Stimulated activated CD8-positive, alpha-beta memory T cell treated with anti-CD3 and anti-CD28 coated beads, Interleukin-15, amount 100 ng/mL, for 24 hours (primary cell): ENCODE results near the gene MCM3AP.

Source experiments
- DNase-seq: peaks from one replicate; pipeline ENCODE4 v3.0.0-alpha.2; 2020; ENCODE audit warnings: low read depth

Gene MCM3AP

DNA sequence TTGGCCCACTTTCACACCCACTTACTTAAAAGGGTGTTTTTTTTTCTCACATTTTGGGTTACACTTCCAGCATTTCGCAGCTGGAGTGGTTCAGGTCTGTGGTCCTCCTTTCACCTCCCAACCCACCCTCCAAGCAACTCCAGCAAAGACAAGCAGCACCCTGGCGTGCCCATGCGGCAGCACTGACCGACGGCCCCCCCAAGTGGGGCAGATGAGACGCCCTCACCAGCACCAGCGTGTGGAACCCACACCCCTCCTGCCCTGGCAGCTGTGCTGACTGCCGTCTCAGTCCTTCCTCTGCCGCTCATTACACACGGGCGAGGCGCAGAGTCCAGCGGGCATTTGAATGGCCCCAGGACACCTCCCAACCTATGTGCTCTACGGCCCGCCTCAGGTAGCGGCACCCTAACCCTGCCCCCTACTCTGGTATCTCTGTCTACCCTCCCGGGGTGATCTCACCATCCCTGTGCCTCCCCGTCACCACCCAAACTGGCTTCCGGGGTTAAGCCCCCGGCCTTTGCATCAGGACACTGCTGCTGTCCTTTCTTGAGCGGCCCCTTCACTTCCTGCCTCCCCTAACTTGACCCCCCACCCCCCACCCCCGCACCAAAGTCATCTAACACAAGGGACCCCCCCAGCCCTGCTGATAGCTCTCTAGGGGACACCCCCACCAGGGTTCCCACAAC is 67.8 kb downstream of the MCM3AP start:
- DNase-seq: no peak

DNA sequence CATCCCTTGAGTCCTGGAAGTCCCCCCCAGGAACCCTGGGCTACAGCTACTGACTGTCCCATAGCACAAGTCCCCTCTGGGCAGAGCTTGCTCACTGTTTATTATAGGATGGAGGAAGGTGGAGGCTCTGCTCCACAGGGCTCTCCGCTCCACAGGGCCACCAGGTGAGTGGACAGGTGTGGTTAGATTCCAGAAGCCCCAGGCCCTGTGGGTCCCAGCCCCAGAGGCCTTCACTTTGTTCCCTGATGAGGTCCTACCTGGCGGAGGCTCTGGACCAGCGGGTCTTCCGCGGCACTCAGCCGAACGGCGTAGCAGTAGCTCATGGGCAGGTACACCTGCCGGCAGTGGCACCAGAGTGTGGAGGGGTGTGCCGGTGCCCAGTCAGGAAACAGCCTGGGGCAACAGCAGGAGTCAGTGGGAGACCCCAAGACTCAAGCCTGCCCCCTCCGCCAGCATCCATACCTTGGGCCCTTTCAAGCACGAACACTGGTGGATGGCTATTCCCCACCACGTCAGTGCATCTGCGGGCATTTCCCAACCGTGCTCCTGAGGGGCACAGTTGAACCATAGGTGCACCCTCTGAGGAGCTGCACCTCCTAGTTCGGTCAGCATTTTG is 69.2 kb downstream of the MCM3AP start:
- DNase-seq: no peak

DNA sequence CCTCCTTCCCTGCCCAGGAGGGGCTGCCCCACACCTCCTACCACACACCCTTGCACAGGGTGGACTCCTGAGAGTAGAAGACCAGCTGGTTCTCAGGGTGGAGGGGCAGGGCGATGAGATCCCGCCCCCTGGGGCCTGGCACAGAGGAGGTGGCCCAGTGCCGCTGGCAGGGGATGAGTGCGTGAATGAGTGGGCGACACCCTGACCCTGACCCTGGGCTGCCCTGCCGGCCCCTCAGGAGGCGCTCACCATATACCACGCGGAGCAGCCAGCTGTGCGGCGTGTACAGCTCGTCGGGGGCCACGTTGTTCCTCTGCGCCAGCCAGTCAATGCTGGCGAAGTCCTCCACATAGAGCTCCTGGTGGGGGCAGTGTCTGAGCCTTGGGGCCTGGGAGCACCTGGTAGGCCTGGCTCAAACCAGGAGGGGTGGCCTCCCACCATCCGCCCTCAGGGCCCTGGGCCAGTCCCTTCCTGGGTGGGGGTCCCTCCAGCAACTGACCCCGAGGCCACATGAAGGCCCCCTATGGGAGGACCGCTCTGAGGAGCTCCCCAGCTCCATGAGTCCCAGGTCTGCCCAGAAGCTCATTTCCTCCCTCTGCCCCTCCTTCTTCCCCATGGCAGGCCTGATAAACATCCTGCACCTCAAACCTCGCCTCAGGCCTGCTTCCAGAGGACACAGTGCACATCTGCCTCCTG is 69.8 kb downstream of the MCM3AP start:
- no peak for DNase-seq

DNA sequence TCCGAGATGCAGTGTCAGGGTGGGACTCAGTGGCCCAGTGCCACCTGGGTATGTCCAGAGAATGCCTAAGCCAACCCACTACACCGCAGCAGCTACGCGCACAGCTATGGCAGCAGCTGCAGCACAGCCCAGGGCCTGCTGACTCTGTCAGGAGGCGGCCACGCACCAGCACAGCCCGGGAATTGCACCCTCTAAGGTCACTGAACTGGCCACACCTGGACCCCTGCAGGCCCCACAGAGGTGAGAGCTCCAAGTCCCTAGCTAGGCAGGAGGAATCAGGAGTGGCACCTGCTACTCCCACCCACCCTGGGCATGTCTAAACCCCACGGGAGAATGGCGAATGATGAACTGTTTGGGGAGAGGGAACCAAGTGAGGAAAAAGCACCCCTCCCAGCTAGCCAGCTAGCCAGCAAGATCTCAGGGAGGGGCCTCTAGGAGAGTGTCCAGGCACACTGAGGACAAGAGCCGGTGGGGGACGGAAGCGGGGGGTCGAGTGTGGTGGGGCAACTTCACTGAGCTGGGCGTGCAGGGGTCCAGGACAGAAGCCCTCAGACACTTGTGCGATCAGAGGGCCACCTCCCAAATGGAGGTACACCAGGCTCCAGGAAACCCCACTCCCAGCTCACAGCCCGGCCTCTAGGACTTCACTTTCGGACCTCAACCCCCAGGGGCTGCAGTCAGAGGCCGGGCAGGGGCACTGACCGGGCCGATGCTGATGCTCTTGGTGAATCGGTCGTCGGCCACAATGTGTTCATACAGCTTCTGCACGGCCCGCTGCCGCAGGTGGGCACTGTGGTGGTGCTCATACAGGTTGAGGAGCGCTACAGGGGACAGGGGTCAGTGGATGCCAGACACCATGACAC is 70.7 kb downstream of the MCM3AP start:
- DNase-seq: no peak

- DNase-seq: no peak
Measured at GRCh38 chr21:46213620-46214286, 71.7 kb downstream of the MCM3AP start.

DNA sequence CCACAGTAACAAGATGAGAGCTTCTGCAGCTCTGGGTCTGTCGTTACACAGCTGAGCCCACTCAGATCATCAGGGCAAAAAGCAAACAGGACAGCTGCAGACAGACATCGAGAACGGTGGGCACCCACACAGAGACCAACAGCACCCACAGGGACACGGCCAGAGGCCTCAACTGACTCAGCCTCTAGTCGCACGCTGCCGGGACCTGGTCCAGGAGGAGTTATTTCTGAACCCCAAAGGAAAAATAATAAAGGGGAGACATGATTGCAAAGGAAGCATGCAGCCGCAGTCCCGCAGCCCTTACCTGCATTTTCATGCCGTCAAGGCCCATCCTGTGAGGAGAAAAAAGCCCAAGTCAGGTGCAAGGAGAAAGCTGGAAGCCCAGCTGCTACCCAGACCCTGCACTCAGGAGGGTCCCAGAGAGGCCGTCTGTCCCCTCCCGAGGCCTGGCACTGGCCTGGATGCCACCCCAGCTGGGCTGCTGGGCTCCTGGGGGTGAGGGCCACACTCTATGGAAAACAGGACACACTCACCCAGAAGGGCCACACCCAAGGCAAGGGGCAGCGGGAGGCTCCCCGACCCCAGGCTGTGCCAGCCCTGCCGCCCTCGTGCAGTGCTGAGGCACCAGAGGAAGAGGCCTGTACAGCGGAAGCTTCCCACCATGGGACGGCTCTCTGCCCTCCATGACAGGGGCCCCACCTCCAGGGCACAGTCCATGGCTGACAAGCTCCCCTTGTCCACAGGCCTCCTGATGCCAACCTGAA is 72.5 kb downstream of the MCM3AP start:
- no peak for DNase-seq

GRCh38 chr21:46211786-46212720 is 73.4 kb downstream of the MCM3AP start:
- DNase-seq: no peak

- DNase-seq: no peak
Measured at GRCh38 chr21:46211376-46211775, 74.0 kb downstream of the MCM3AP start.

DNA sequence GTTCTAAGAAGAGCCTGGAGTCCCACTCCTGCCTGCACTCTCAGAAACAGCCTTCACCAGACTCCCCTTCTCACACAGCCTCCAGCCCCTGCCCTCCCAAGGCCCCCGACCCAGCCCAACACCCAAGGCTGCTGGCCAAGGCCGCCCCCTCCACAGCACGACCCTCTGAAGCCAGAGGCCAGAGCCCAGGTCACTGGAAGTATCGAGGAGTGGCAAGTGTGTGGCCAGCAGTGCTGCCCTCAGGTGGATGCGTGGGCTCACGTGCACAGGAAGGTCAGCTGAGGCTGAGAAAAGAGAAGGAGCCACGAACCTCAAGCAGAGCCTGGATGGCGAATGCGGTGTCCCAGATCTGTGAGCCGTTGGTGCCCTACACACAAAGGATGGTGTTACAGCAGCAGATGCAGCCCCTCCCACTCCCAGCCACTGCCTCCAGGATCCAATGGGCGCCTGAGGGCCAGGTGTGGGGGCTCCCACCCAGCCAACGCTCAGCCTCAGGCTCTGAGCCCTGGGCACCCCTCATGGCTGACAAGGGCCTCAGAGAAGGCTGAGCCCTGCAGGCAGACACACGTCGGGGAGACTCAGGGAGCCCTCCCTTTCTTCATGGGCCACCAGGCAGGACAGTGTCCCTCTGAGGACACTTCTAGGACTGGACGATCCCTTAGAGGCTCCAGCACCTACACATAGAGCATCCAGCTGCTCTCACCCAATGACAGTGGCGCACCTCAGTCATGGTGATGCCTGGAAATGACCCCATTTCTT is 74.9 kb downstream of the MCM3AP start:
- DNase-seq: no peak

- no peak for DNase-seq
Measured at GRCh38 chr21:46208761-46209721, 76.4 kb downstream of the MCM3AP start.

DNA sequence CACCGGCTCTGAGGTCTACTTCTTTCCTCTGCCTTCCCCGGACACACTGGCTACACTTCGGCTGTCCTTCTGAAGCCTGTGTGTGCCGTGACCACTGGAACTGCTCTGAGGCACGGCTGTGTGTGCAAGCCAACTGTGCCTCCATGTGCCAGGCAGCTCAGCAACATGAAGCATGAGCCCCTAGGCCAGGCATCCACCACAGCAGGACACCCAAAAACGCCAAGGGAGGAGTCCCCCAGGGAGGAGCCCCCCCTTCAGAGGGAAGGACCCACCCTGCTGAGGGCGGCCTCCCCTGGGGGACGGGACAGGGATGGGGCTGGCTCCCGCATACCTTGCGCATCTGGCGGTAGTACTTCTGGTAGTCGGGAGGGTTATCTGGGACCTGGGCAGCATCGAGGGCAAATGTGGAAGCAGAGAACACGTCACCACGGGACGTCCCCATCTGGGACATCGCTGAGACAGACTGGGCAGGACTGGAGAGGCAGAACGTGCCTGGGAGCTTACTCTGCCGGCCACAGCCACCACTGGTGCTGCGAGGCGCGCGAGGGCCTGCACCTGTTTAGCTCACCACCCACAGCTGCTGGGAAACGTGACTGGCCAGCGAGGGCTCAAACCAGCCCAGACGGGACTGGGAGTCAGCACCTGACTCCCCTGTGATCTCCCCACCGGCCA is 77.4 kb downstream of the MCM3AP start:
- DNase-seq: no peak

- no peak for DNase-seq
Measured at GRCh38 chr21:46207006-46207919, 78.1 kb downstream of the MCM3AP start.

DNA sequence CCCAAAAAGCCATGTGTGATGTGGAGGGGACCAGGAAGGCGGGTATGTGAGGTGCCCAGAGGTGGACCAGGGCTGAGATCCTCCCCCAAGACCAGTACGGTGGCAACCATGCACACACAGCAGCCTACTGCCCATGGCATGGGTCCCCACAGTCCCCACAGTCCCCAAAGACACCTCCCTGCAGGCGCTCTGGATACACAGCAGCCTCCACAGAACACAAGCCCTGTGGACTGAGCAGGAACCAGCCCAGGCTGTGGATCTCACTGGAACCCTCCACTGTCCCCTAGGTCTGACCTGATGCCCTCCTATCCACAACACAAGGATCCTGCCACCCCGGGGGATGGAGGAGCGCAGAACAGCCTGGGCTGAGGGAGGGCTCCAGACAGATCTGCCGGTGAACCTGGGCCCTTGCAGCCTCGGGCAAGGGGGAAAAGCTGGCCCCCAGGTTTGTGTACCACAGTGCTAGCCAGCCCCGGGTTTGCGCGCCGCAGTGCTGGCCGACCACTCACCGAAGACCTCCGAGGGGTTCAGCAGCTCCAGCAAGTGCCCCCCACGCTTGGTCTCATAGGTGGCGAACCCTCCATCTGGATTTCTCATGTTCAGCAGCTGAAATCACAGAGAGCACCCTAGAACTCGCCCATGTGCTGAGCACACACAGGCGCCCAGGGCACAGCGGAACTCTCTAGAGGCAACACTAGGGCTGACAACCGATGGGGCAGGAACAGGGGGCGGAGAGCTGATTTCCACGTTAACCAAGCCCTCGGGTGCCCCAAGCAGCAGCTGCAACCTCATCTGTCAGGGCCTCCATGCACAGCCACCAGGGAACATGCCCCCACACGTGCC is 79.0 kb downstream of the MCM3AP start:
- DNase-seq: no peak

DNA sequence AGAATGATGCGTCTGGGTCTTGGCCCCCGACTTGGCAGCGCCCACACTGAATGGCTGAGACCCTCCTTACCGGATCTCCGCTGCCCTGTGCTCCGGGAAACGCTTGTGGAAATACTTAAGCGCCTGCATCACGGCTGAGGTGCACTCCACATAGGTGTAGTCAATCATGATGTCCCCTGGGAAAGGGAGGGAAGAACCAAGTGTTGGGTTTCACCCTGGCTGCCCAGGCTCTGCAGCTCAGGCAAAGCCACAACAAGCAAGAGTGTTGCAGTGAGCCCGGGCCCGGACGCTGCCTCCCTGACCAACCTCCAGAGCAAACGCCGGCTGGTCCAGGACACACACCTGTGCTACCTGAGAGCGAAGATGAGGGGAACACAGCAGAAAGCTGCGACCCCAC is 79.6 kb downstream of the MCM3AP start:
- no peak for DNase-seq

- no peak for DNase-seq
Measured at GRCh38 chr21:46205166-46205565, 80.2 kb downstream of the MCM3AP start.
